ENCODE data around the gene DCDC2C.
"Not testable (repeated sequence)": the region's sequence is repeated elsewhere in the genome, so short reads cannot be mapped to it uniquely, and the experiment has no call there.

Gene DCDC2C

GRCh38 chr2:3806730-3807129, 103.4 kb downstream of the DCDC2C start:
- in situ Hi-C loops (cut with MboI; ENCODE audit: low sequenced_read_pairs), result no loop called here

DNA sequence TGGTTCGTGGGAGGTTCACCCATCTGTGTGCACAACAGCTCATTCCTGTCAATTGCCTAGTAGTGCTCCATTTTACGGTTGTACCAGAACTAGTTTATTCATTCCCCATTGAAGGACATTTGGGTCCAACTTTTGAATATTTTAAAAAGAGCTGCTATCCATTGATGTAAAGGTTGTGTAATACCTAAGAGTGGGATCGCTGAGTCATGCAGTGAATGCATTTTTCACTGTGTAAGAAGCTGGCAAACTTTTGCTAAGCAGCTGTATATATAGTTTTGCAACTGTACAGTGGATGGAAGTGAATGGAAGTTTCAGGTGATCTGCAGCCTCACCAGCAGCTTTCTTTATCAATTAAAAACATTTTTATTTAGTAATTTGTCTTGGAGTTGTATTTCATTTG, 104.5 kb downstream of the DCDC2C start:
- in situ Hi-C loops (cut with MboI; ENCODE audit: low sequenced_read_pairs), result no loop called here

DNA sequence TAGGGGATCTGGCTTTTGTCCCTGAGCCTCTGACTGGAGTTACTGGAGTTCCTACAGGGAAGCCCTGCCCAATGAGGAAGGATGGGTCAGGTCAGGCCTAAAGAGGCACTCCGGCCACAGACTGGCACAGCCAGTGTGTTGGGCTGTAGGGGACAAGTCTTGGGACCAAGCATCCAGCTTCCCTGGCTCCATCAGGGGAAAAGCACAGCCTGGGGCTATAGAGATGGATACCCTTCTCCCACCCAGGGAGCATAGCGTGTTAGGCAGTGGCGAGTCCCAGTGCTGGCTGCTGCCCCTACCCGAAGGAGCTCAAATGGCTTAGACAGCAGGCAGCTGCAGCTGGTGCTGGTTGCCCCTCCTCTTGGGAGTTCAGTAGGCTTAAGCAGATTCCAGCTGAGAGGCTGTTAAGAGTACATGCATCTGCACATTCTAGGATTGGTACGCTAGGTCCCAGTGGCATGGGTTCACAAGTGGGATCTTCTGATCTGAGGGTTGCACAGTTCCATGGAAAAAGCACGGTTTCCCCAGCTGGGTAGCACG, 111.4 kb downstream of the DCDC2C start:
- in situ Hi-C loops (cut with MboI; ENCODE audit: low sequenced_read_pairs), result no loop called here

DNA sequence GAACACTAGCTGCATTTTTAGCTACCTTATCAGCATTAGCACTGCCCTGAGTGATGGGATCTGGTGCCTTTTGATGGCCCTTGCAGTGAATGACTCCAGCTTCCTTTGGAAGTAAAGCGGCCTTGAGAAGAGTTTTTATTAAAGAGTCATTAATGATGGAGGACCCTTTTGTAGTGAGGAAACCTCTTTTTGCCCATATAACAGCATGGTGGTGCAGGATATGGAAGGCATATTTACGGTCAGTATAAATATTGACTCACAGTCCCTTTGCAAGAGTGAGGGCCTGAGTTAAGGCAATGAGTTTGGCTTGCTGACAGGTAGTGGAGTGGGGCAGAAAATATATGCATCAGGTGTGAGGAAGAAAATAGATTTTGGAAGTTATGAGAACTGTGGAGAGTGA, 113.8 kb downstream of the DCDC2C start:
- in situ Hi-C loops (cut with MboI; ENCODE audit: low sequenced_read_pairs), result not testable (repeated sequence)

GRCh38 chr2:3823748-3824147, 120.4 kb downstream of the DCDC2C start:
- in situ Hi-C loops (cut with MboI; ENCODE audit: low sequenced_read_pairs), result no loop called here

DNA sequence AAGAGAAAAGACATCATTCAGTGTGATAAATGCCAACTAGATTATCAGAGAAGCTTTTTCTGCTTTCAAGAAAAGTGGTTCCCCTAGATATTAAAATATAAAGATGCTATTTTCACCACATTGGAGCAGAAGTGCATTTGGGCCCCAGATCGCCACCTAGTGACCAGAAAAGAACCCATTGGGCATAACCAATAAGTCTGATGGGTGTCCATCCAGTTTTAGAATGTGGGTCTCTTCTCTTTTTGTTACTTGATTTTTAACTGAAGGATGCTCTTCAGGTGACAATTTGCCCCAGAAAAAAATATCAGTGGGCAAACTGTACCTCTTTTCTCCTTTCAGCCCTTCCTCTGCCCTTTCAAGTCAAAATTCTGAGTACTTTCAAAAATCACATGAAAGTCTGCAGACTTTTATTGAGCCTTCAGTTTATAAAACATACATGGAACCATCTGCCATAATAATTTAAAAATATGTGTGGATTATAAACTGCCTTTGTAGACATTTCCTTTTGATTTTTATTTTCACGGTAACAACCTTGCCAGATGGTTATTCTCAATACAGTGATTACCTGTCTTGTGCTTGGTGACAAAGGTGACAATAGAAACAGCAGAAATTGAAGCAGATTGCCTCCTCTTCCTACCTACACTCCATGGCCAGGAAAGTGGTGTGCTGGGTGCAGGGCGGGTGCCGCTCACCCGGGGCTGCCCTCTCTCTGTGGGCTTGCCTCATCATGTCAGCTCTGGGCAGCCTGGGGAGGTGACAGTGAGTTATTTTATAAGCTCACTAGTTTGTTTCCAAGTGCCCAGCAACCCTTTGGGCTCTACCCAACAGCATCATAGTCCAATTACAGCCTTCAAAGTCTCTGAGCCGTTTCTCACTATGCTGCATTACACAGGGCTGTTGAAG, 124.5 kb downstream of the DCDC2C start:
- in situ Hi-C loops (cut with MboI; ENCODE audit: low sequenced_read_pairs), result no loop called here

- in situ Hi-C loops (cut with MboI; ENCODE audit: low sequenced_read_pairs), result no loop called here
These were observed 127.4 kb downstream of the DCDC2C start for GRCh38 chr2:3830796-3831195.

DNA sequence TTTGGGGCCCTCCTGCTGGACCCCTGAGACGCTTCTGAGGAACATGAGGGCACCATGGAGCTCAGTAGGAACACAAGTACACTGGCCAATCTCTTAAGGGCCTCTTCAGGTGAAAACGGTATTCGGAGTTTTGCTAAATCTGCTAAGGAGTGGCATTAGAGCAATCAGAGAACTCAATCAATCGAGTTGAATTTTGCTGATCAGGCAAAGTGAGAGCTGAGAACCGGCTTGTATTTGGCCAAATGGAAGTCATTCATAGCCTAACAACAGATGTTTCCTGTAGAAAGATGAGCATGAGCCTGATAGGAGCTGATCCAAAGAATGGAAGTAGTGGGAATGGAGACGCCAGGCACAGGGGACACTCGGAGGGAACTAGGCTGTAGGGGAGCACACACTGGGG, 133.7 kb downstream of the DCDC2C start:
- in situ Hi-C loops (cut with MboI; ENCODE audit: low sequenced_read_pairs), result no loop called here

GRCh38 chr2:3838348-3838747, 135.0 kb downstream of the DCDC2C start:
- in situ Hi-C loops (cut with MboI; ENCODE audit: low sequenced_read_pairs), result no loop called here

DNA sequence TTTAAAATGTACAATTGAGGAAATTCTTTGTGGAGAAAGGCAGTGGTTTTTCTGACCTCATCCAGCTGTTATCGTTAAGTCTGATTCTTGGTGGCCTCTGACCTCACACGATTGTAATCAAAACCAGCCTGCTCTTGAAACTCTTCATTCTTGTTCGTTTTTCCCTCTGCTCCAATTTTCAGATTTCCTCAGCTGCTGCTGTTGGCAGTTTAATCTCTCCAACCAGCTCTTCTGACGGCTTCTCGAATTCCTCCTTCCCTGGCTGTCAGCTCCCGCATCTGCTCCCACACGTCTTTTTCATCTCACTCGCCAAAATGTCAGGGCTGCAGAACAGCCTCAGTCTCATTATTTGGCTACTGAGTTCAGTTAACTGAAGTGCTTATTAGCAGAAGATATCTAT, 136.1 kb downstream of the DCDC2C start:
- in situ Hi-C loops (cut with MboI; ENCODE audit: low sequenced_read_pairs), result no loop called here

GRCh38 chr2:3840611-3841155, 137.3 kb downstream of the DCDC2C start:
- in situ Hi-C loops (cut with MboI; ENCODE audit: low sequenced_read_pairs), result no loop called here

GRCh38 chr2:3847397-3848052, 144.2 kb downstream of the DCDC2C start:
- in situ Hi-C loops (cut with MboI; ENCODE audit: low sequenced_read_pairs), result no loop called here

DNA sequence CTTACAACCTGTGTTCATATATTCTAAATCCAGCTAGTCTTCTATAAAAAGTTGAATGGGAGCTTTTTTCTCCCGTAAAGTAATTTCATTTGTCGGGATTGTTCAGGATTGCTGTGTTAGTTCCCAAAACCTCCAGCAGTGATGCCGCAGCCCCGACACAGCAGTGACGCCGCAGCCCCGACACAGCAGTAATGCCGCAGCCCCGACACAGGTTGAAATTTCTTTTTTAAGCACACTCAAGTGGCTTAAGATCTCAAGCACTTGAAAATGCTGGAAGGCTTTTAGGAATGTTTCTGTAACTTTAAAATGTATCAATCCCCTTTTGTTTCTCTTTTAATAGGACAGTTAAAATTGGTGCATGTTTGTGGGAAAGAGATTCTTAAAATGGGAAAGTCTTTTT, 145.4 kb downstream of the DCDC2C start:
- in situ Hi-C loops (cut with MboI; ENCODE audit: low sequenced_read_pairs), result no loop called here

DNA sequence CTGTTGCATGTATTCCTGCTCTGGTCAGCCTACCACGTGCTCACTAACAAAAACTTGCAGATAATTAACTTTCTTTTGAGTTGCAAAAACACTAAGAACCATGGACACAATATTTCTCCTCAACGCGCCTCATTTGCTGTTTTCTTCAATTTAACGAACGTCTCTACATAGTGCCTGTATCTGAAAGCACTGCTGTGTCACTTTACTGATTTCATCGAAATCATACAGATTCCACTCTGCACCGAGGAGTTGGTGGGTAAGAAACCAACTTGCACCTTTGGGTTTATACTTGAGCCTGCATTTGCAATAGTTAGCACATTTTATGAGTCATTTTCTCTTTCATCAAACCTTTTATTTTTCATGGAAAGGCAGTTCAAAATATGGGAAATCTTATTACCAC, 145.8 kb downstream of the DCDC2C start:
- in situ Hi-C loops (cut with MboI; ENCODE audit: low sequenced_read_pairs), result no loop called here

- in situ Hi-C loops (cut with MboI; ENCODE audit: low sequenced_read_pairs), result no loop called here
These were observed 154.2 kb downstream of the DCDC2C start for GRCh38 chr2:3857576-3857975.

GRCh38 chr2:3864943-3865865, 161.8 kb downstream of the DCDC2C start:
- in situ Hi-C loops (cut with MboI; ENCODE audit: low sequenced_read_pairs), result no loop called here

- in situ Hi-C loops (cut with MboI; ENCODE audit: low sequenced_read_pairs), result no loop called here
These were observed 164.1 kb downstream of the DCDC2C start for GRCh38 chr2:3867469-3867868.

DNA sequence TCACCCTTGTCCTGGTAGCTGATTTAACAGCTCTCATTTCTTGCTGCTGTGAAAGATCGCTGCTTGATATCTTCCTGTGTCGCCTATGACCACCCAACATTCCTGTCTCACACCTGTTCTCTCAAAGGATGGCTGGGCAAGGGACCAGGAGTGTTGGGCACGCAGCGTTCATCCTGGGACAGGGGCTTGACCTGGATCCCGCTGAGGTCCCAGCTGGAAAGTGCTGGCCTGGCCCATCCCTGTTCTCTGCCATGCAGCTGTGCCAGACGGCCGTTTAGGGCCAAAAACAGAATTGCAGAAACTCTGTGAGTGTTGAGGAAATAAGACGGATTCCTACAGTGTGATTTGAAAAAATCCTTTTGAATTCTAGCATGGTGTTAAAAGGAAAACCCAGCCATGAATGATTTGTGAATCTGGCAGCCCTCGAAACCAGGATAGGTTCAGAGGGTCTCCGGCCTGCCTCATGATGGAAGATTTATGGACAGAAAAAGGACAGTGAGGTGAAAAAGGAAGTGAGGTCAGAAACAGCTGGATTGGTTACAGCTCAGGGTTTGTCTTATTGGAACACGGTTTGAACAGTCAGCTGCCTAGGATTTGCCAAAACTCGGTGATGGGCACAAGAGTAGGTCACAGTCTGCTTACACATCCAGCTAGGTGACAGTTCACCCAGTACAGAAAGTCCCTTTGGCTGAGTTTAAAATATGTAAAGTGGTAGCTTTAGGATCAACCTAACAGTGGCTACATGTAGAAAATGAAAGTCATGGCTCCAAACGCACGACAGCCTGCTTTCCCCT, 164.8 kb downstream of the DCDC2C start:
- in situ Hi-C loops (cut with MboI; ENCODE audit: low sequenced_read_pairs), result no loop called here

GRCh38 chr2:3870222-3870621, 166.8 kb downstream of the DCDC2C start:
- in situ Hi-C loops (cut with MboI; ENCODE audit: low sequenced_read_pairs), result no loop called here

DNA sequence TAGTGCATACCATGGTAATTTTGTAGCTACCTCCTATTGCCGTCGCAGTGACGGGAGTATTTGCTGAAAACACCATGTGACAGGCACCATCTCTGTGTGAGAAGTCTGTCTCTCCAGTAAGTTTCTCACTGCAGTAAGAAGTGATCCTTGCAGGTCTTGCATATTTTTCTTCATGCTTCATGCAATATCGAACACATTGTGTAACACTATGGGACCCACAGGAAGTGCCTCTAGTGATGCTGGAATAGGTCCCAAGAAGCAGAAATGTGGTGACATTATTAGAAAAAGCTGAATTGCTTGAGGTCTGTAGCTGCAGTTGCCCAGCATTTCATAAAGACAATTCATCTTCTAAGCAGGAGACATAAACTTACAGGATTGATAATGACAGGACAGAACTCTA, 167.6 kb downstream of the DCDC2C start:
- in situ Hi-C loops (cut with MboI; ENCODE audit: low sequenced_read_pairs), result no loop called here

All from HL-60/S4 (cell line).